SH-SY5Y (cell line): Measurements from ENCODE around the gene OSTN.

Source experiments
- GATA2 ChIP-seq: IDR thresholded peaks from 2 replicates; pipeline ENCODE4 v1.6.1; 2011; ENCODE audit warnings: mild to moderate bottlenecking, low read depth, low read length
- GATA3 ChIP-seq: IDR thresholded peaks from 2 replicates; pipeline ENCODE4 v1.6.1; 2011; ENCODE audit warnings: low read depth, mild to moderate bottlenecking, low read length, moderate library complexity

DNA sequence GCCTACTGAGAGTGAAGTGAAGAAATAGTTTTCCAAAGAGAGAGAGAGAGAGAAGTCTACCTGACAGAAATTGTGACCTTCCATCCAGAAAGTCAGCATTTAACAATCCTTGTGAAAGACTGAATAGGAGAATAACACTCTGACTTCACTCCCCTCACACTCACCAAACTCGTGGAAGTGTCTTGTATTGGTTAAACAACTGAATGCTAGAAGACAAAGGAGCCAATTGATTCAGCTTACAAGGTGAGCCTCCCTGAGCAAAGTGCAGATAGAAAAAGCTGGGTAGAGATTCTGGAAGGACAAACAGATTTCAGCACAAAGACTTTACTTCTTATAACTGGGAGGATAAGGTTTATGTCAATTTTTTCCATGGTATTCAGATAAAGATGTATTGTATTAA lies 40.8 kb upstream of the OSTN start:
- TF ChIP-seq GATA2: no peak
- TF ChIP-seq GATA3: no peak
